ENCODE data around the gene LRRC37B.
"Not testable (repeated sequence)": the region's sequence is repeated elsewhere in the genome, so short reads cannot be mapped to it uniquely, and the experiment has no call there.

- not testable (repeated sequence) for TF ChIP-seq EZH2 (IDR thresholded peaks at IDR 0.05; ENCODE audit: insufficient read depth, poor library complexity, severe bottlenecking); EZH2phosphoT487 (IDR thresholded peaks at IDR 0.05; ENCODE audit: insufficient read depth, low read depth)
Observed at GRCh38 chr17:32086833-32087232, 79.7 kb downstream of the LRRC37B start.
